GM12874 (cell line): ENCODE results near the gene KPNA4.

Experiments used
- TF ChIP-seq, protein P1 (sequence below): IDR thresholded peaks from 2 replicates; pipeline ENCODE4 v1.5.1; 2011; ENCODE audit warnings: low read depth, mild to moderate bottlenecking, control low read depth, low read length, moderate library complexity; ENCODE audit not compliant: insufficient read depth

Gene KPNA4

DNA sequence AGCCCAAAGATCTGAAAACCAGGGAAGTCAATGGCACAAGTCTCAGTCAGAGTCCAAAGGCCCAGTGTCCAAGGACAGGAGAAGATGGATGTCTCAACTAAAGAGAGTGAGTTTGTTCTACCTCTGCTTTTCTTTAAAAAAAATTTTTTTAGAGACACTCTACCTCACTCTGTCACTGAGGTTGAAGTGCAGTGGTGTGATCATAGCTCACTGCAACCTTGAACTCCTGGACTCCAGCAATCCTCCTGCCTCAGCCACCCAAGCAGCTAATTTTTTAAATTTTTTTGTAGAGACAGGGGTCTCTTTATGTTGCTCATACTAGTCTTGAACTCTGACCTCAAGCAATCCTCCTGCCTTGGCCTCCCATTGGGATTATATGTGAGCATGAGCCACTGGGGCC, 39.9 kb upstream of the KPNA4 start:
- TF ChIP-seq, protein P1, sequence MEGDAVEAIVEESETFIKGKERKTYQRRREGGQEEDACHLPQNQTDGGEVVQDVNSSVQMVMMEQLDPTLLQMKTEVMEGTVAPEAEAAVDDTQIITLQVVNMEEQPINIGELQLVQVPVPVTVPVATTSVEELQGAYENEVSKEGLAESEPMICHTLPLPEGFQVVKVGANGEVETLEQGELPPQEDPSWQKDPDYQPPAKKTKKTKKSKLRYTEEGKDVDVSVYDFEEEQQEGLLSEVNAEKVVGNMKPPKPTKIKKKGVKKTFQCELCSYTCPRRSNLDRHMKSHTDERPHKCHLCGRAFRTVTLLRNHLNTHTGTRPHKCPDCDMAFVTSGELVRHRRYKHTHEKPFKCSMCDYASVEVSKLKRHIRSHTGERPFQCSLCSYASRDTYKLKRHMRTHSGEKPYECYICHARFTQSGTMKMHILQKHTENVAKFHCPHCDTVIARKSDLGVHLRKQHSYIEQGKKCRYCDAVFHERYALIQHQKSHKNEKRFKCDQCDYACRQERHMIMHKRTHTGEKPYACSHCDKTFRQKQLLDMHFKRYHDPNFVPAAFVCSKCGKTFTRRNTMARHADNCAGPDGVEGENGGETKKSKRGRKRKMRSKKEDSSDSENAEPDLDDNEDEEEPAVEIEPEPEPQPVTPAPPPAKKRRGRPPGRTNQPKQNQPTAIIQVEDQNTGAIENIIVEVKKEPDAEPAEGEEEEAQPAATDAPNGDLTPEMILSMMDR: no peak

DNA sequence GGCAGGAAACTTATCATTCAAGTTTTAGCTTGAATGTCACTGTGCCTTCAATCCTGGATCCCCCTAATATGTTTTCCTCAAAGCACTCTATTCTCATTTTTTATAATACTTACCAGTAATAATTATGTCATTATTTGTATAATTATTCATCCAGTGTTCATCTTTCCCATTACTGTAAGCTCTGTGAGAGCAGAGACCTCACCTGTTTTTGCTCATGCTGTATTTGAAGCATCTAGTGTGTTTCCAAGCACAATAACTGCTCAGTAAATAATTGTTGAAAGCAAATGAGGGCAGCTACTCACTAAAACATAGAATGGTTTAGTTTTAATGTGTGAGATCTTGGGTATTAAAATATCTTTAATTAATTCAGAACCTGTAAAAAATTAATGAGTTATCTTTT, 36.9 kb upstream of the KPNA4 start:
- TF ChIP-seq, protein P1: no peak

DNA sequence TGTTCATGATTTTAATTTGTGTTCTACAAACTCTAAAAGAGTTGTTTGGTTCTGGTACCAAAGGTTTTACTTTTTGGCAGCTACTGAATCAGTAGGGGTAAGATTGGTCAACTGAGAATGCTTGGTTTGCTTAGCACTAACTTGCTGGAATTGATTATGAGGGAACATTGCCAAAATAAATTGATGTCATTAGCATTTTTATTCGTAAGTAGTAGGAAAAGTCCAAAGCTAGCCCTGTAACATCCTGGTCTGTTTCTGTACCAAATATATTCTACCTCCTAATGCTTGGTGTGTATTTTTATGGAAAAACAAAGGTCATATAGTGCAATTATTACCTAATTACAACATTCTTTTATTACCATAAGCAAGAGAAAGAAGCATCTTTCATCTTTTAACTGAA, 35.9 kb upstream of the KPNA4 start:
- TF ChIP-seq, protein P1: no peak

DNA sequence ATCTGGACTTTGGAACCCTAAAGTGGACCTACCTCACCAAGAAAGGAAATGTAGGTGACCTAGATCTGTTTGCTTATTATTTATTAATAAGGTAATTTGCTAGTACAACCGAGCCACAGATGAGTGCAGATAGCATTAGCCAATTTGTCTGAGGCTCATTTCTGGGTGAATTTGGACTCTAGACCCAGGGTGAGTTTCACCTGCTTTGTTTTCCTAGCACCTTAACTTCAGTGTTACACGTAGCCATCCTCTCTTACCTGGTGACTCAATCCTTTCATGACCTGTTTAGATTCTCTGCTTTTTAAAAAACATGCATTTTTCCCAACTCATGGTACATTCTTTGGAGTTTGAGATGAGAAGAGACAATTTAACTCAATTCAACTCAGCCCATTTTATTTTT, 33.5 kb upstream of the KPNA4 start:
- TF ChIP-seq, protein P1: no peak

DNA sequence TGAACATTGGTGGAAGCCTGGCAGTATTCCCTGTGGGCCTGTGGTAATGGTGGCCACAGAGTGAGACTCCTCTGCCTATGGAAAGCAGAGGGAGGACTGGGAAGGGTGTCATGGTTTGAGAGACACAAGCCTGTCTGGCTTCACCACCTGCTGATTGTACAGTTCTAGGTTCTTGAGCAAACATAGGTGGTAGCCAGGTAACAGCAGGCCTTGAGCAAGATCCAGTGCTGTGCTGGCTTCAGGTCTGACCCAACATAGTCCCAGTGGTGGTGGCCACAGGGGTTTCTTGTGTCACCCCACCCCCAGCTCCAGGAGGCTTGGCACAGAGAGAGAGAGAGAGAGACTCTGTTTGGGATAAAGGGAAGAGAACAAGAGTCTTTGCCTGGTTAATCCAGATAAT, 22.7 kb upstream of the KPNA4 start:
- TF ChIP-seq, protein P1: no peak

DNA sequence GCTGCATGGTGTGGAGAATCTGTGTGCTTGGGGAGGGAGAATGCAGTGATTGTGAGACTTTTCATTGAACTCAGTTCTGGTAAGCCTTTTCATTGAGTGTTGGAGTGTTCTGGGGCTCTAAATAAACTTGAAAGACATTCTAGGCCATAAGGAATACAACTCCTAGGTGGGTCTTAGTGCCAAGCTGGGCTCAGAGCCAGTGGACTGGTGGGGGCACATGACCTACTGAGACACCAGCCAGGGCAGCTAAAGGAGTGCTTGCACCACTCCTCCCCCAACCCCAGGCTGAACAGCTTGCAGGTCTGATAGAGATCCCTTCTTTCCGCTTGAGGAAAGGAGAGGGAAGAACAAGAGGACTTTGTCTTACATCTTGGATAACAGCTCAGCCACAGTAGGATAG, 21.7 kb upstream of the KPNA4 start:
- TF ChIP-seq, protein P1: no peak

DNA sequence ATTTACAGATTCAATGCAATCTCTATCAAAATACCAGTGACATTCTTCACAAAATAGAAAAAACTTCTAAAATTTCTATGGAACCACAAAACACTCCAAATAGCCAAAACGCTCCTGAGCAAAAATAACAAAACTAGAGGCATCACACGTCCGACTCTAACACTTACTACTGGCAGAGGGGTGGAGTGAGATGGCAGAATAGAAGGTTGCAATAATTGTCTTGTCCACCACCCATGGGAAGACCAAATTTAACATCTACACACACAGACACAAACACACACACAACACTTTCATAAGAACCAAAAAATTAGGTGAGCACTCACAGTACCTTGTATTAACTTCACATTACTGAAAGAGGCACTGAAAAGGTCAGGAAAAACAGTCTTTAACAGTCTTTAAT, 21.3 kb upstream of the KPNA4 start:
- TF ChIP-seq, protein P1: no peak

DNA sequence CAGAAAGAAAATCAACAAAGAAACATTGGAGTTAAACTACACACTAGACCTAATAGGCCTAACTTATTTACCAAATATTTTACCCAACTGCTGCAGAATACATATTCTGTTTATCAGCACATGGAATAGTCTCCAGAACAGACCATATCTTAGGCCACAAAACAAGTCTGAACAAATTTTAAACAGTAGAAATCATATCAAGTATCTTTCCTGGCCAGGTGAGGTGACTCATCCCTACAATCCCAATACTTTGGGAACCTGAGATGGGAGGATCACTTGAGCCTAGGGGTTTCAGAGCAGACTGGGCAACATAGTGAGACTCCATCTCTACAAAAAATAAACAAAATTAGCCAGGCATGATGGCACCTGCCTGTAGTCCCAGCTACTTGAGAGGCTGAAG, 18.1 kb upstream of the KPNA4 start:
- TF ChIP-seq, protein P1: no peak
